SIG-M5 treated with dmso at 0.1 percent for 504 hours (cell line): ENCODE data around the gene PTPRN2.

Source experiments
- DNase-seq: peaks from one replicate; lab custom pipeline; 2025; ENCODE audit not compliant: unreplicated experiment; lab: John Stamatoyannopoulos, UW

Gene PTPRN2

DNA sequence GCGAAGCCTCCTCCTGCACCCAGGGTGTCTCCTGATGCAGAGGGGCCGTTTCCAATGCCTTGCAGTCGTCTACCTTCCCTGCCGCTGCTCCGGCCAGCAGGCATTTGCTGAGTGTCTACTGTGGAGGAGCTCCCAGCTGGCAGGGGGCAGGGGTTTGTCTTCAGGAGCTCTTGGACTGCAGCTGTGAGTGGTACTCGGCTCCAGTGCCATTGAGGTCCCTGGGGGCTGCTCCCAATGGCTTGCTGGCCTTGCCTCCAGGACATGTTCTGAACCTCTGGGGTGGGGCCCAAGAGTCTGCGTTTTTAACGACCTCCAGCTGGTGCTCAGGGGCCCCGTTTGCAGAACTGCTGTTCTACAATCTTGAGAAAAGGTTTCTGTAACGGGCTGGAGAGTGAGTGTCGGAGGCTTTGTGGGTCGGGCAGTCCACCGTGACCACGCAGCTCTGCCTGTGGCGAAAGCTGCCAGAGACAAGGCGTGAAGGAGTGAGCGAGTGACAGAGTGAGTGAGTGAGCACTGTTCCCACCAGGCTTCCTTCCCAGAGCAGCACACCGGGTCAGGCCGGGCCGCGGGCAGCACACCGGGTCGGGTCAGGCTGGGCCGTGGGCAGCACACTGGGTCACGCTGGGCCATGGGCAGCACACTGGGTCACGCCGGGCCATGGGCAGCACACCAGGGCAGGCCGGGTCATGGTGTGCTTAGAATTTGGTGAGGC lies 520.2 kb downstream of the PTPRN2 start:
- DNase-seq, result no peak

DNA sequence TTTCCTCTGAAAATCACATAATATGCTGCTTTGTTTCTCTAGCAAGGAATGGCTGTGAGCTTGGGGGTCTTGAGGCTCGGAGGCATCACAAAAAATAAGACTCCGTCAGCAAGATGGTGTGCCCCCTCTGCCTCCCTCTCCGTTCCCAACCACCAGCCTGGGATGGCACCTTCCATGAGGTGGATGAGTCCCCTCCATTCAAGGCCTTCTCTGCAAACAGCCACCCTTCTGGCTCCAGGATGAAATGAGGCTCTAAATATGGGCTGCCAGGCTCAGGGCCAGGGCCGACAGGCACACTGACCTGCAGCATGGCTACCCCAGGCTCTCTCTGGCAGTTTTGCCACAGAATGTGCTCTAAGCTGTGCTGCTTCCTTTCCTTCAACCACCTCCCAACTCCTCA lies 521.5 kb downstream of the PTPRN2 start:
- DNase-seq, result no peak

DNA sequence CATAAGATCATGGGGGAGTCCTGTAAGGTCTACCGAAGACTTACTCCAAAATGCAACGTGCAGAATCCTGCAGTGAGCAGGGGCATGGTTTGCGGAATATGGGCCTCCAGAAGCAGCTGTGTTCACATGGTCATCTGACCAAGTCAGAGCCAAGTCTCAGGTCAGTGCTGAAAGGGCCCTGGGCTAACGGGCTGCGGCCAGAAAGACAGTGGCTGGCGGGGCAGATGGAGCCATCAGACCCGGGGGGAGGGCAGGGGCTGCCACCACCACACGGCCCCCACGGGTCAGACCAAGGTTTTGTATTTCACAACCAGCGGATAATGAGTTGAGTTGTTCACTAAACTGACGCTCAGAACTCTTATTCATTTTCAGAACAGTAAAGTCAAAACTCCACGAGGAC lies 522.3 kb downstream of the PTPRN2 start:
- DNase-seq, result no peak

DNA sequence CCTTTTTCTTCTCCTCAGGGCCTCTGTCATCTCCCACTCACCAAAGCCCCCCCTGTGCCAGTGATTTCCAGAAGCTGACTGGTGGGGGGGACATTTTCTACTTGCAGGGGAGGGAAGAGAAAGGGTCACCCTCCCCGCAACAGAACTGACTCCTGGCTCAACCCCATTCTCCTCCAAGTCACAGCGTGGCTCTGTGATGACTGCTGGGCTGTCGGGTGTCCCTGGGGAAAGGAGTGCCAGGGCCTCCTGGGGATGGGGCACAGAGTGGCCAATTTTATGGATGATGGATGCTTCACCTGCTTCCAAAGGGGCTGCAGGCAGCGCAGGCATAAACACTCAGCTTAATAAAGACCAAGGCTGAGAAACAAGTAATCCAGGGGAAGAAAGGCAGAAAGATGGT lies 523.0 kb downstream of the PTPRN2 start:
- DNase-seq, result no peak

GRCh38 chr7:158063850-158064610 lies 523.6 kb downstream of the PTPRN2 start:
- DNase-seq, result no peak

- no peak for DNase-seq
These were observed 525.0 kb downstream of the PTPRN2 start for GRCh38 chr7:158062661-158063060.

- DNase-seq, result no peak
These were observed 525.6 kb downstream of the PTPRN2 start for GRCh38 chr7:158061884-158062656.

DNA sequence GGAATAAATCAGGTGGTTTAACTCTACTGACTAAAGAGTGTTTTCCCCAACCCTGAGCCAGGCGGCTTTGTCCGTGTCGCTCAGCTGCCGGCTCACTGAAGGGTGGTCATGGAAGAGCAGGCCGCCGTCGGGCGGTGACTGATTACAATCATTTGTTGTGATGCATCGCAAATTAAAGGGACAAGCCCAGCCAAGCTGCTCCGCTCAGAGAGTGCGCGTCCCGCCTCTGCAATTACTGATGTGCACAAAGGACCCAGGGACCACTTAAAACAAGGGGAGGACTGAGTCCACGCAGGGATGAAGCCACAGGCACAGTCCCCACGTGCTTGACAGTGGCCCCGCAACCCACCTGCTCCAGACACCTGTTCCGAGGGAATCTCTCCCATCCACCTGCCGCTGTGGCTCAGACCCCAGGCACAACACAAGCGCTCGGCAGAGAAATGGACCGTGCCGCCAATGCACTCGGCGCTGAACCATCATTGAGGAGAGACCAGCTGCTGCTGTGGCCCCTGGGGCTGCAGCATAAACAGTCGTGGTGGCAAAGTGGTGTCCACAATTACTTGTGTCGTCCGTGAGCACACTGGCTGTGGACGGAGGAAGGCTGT lies 526.5 kb downstream of the PTPRN2 start:
- DNase-seq, result no peak

GRCh38 chr7:158060216-158060615 lies 527.4 kb downstream of the PTPRN2 start:
- no peak for DNase-seq

DNA sequence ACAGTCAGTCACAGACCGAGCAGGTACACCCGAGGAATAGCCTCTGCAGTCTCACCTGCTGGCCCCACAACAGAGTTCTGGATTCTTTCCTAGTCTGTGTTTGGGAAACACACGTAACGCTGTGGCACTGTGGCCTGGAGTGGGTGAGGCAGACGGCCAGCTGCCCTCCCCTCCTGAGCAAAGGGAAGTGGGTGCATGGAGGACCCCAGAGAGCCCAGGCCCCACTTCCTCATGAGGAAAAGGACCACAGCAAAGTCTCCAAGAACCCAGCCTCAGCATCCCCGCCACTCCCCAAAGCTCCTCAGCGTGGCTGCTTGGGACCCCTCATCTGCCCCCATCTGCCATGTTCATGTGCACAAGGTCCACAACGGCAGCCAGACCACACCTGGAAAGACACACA lies 530.2 kb downstream of the PTPRN2 start:
- no peak for DNase-seq

DNA sequence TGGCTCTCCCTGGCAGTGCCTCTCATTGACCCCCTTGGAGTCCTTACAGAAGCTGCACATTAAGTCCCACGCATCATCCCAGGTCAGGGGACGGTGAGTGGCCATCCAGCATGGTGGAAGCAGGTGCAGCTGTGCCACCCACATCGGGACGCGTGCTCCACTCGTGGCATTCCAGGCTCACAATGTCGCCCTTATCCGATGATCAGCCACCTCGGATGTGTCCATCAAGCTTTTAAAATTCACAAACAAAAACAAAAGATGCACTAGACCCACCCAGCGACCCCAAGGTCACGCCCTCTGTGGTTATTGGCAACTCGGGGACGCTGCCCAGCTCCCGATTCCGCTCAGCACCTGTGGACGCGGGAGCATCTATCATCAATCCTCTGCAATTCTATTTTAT lies 530.9 kb downstream of the PTPRN2 start:
- no peak for DNase-seq

GRCh38 chr7:158055726-158056510 lies 531.7 kb downstream of the PTPRN2 start:
- no peak for DNase-seq

DNA sequence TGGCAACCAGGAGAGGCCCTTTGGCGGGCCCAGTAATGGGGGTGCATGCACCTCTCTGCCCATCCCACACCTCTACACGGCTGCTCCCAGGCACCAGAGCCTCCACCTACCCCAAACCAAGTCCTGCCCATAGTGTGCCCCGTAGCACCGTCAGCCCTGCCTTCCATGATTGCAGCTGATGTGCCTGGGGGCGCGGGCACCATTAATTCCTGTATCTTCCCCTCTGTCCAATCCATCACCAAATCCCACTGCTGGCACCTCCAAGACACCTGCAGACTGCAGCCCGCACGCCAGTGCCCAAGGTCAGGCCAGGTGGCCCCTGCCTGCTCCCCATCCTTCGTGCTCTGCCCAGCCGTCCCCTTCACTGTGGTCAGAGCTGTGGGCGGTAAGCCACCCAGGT lies 533.0 kb downstream of the PTPRN2 start:
- DNase-seq, result no peak

DNA sequence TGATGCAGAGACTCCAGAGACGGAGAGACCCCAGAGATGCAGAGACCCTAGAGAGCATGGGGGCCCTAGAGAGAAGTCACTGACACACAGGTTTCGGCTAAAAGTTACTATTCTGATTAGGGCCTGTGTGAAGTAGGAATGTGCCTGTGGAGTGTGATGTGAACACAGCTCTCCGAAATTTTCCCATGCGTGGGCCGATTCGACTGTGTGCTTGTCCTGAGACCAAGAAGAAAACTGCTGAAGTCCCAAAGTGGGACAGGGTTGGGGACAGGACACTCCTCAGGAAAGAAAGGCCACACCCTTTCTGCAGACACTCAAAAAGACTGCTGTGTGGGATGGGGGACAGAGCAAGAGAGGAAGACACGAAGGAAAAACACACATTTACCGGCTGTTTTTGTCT lies 533.5 kb downstream of the PTPRN2 start:
- DNase-seq, result no peak

- no peak for DNase-seq
These were observed 534.3 kb downstream of the PTPRN2 start for GRCh38 chr7:158053183-158053915.

- no peak for DNase-seq
These were observed 535.1 kb downstream of the PTPRN2 start for GRCh38 chr7:158052381-158053060.

- no peak for DNase-seq
These were observed 535.8 kb downstream of the PTPRN2 start for GRCh38 chr7:158051776-158052175.

DNA sequence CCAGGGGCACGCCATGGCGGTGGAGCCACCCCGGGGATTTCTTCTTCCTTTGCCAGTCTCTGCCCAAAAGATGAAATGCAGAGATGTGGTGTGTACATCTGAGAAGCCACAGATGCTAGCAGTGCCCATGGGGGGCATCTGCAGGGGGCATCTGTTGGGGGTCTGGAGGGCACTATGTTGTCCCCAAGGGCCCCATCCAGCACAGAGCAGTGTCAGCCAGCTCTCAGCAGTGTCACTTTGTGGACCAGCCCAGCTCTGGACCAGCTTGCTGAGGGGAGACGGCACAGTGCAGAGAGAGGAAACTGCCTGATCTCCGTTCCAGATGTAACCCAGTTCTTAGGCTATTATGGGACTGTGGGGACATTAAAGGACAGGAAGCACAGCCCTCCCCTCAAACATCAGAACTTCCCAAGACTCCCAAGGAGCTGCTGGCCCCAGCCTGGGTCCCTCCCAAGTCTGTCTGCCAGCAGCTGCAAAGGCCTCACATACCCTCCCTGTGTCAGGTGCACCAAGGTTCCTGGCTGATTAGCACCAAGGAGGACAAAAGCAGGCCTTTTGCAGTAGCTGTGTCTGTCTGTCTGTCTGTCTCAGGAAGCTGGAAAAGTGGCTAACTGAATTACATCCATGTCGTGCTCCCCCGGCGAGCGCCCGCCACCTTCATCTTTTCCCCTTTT lies 536.5 kb downstream of the PTPRN2 start:
- DNase-seq, result no peak

- no peak for DNase-seq
These were observed 537.1 kb downstream of the PTPRN2 start for GRCh38 chr7:158050441-158050977.
